OCI-LY3 (cell line): ENCODE data around the gene PDE5A.

ENCODE experiments used
- H2AFZ ChIP-seq: fragments of 200-600, 300-600 bp; shearing (Covaris generic); 2 replicates; pipeline ENCODE4 v1.6.0; 2014; ENCODE audit warnings: antibody characterized with exemption, low read depth, low read length
- H3K27ac ChIP-seq: fragments of 200-600, 300-600 bp; sonication (generic); 2 replicates; pipeline ENCODE4 v1.5.1; 2014; ENCODE audit warnings: mild to moderate bottlenecking, low read length, moderate library complexity, mixed read lengths
- H3K27me3 ChIP-seq: fragments of 200-600, 300-600 bp; sonication (generic); 2 replicates; pipeline ENCODE4 v1.6.1; 2014; ENCODE audit warnings: low read depth, low read length, mixed read lengths
- H3K36me3 ChIP-seq: fragments of 200-600, 300-600 bp; sonication (generic); replicated peaks from 2 replicates; pipeline ENCODE3; 2014; ENCODE audit warnings: low read depth, low read length, mixed read lengths
- H3K4me1 ChIP-seq: fragments of 300-600, 200-600 bp; sonication (generic); 2 replicates; pipeline ENCODE4 v1.6.1; 2014; ENCODE audit warnings: low read length, mixed read lengths
- H3K4me2 ChIP-seq: fragments of 200-600, 300-600 bp; sonication (generic); 2 replicates; pipeline ENCODE4 v1.6.1; 2014; ENCODE audit warnings: low read length, mixed read lengths
- H3K4me3 ChIP-seq: fragments of 300-600, 200-600 bp; sonication (generic); 2 replicates; pipeline ENCODE4 v1.5.1; 2014; ENCODE audit warnings: antibody characterized with exemption, mild to moderate bottlenecking, low read length, moderate library complexity
- H3K79me2 ChIP-seq: fragments of 300-600, 200-600 bp; shearing (Covaris generic); 2 replicates; pipeline ENCODE4 v1.6.1; 2014; ENCODE audit warnings: mild to moderate bottlenecking, low read length, mixed read lengths
- H3K9ac ChIP-seq: fragments of 300-600, 200-600 bp; shearing (Covaris generic); 2 replicates; pipeline ENCODE4 v1.6.0; 2014; ENCODE audit warnings: mild to moderate bottlenecking, low read length, moderate library complexity
- H3K9me3 ChIP-seq: fragments of 200-600, 300-600 bp; shearing (Covaris generic); 2 replicates; pipeline ENCODE4 v1.6.1; 2014; ENCODE audit warnings: low read length, mixed read lengths; ENCODE audit not compliant: insufficient read depth
- H4K20me1 ChIP-seq: fragments of 200-600, 300-600 bp; sonication (generic); 2 replicates; pipeline ENCODE4 v1.6.1; 2016; ENCODE audit warnings: low read length, mixed read lengths; ENCODE audit not compliant: insufficient read depth
- CTCF ChIP-seq: fragments of 200-600, 300-600 bp; sonication (generic); IDR thresholded peaks from 2 replicates; pipeline ENCODE4 v1.5.1; 2014; ENCODE audit warnings: antibody characterized with exemption, low read length, low read depth
- EZH2phosphoT487 ChIP-seq: fragments of 200-600 bp; shearing (Covaris generic); IDR thresholded peaks from 2 replicates; pipeline ENCODE4 v1.6.1; 2018; ENCODE audit warnings: antibody characterized with exemption, mixed run types, low read depth

Gene PDE5A

GRCh38 chr4:119628281-119629141 lies at the start of gene PDE5A:
TSS of gene PDE5A (minus strand) at chr4:119628804. CDS start at chr4:119628671, 133 bp downstream.
- Histone ChIP-seq H2AFZ (peak within 1 kb of the TSS; percentile 83), H3K4me2 (peak within 1 kb of the TSS; percentile 100), H3K79me2 (no peaks in the 10 kb centered on the region), H3K36me3 (no peaks in the 10 kb centered on the region), H4K20me1 (no peaks in the 10 kb centered on the region), H3K4me1 (peaks cover 12% of the 10 kb centered on the region), H3K9me3 (no peaks in the 10 kb centered on the region), H3K27me3 (peaks cover 4% of the 10 kb centered on the region; the same call in 1 of the 2 replicates), H3K9ac (peak within 1 kb of the TSS; percentile 59), H3K4me3 (peak within 1 kb of the TSS; percentile 93), H3K27ac (no peak within 1 kb of the TSS)
- no peak for TF ChIP-seq EZH2phosphoT487
- TF ChIP-seq CTCF = peak; percentile 70

- H3K9ac ChIP-seq = no peak overlapping the region
- no peaks in the 10 kb centered on the region for H3K79me2 ChIP-seq
- H2AFZ ChIP-seq = no peak overlapping the region
- H3K9me3 ChIP-seq = no peaks in the 10 kb centered on the region
- no peak overlapping the region for H3K27ac ChIP-seq
- H4K20me1 ChIP-seq = no peaks in the 10 kb centered on the region
- no peaks in the 10 kb centered on the region for H3K36me3 ChIP-seq
- H3K4me1 ChIP-seq = no peaks in the 10 kb centered on the region
- no peaks in the 10 kb centered on the region for H3K27me3 ChIP-seq
- TF ChIP-seq EZH2phosphoT487 (no peak), CTCF (no peak)
- H3K4me3 ChIP-seq = no peak overlapping the region
- H3K4me2 ChIP-seq = no peak overlapping the region
Measured at GRCh38 chr4:119676101-119676500, 47.5 kb upstream of the PDE5A start.

- H4K20me1 ChIP-seq = no peaks in the 10 kb centered on the region
Measured at GRCh38 chr4:119675391-119675790, 46.8 kb upstream of the PDE5A start.

More at GRCh38 chr4:119675391-119675790, 46.8 kb upstream of the PDE5A start:
- TF ChIP-seq EZH2phosphoT487 = no peak
- TF ChIP-seq CTCF = no peak
- H3K9me3 ChIP-seq = no peaks in the 10 kb centered on the region
- no peak overlapping the region for H2AFZ ChIP-seq
- H3K4me2 ChIP-seq = no peak overlapping the region
- no peak overlapping the region for H3K27ac ChIP-seq
- H3K4me1 ChIP-seq = no peaks in the 10 kb centered on the region
- no peaks in the 10 kb centered on the region for H3K27me3 ChIP-seq
- no peaks in the 10 kb centered on the region for H3K36me3 ChIP-seq
- H3K9ac ChIP-seq = no peak overlapping the region
- no peak overlapping the region for H3K4me3 ChIP-seq
- no peaks in the 10 kb centered on the region for H3K79me2 ChIP-seq
